Caki2 (cell line): ENCODE data around the gene KCNJ12. TPM values are rescaled to one million over a fixed set of nuclear protein-coding genes. Genes with fewer than 3 reads are reported as not detected.
A peak's percentile ranks its signal among the peaks of the same experiment; 100 is the strongest.
"Not testable (repeated sequence)": the region's sequence is repeated elsewhere in the genome, so short reads cannot be mapped to it uniquely, and the experiment has no call there.

Experiments
- DNase-seq: peaks from one replicate; pipeline ENCODE4 v3.0.0-alpha.2; 2015; ENCODE audit warnings: low read depth
- in situ Hi-C: cut with HindIII; loops from 2 replicates; pipeline ENCODE4 v1.10.0; 2016; ENCODE audit warnings: low sequenced_read_pairs, low pct_unique_long_range_greater_than_20kb, mixed read lengths
- total RNA-seq: library from RNA; depleted of rRNA; stranded (reverse); fragments of >200 nt; shearing (Covaris generic); gene quantifications from 2 replicates; pipeline ENCODE4 v1.2.3, GENCODE V29; 2014; ENCODE audit warnings: low replicate concordance

The KCNJ12 gene
- total RNA-seq, 1 experiment from 2014 or later = 0.07 TPM

DNA sequence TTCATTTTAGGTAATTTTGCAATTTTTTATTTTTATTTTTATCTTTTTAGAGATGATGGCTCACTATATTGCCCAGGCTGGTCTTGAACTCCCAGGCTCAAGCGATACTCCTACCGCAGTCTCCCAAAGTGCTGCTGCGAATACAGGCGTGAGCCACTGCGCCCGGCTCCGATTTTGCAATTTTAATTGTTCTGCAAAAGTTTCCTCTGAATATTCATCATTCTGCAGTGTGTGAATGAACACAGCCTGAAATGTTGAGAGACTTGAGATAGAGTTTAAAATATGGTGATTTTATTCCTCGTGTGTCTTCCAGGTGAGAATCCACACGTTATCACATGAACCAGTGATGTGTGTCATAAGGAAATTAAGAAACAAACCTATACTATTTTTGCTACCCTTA lies 75.8 kb downstream of the KCNJ12 start:
- no peak for DNase-seq
- in situ Hi-C loops = no loop called here

DNA sequence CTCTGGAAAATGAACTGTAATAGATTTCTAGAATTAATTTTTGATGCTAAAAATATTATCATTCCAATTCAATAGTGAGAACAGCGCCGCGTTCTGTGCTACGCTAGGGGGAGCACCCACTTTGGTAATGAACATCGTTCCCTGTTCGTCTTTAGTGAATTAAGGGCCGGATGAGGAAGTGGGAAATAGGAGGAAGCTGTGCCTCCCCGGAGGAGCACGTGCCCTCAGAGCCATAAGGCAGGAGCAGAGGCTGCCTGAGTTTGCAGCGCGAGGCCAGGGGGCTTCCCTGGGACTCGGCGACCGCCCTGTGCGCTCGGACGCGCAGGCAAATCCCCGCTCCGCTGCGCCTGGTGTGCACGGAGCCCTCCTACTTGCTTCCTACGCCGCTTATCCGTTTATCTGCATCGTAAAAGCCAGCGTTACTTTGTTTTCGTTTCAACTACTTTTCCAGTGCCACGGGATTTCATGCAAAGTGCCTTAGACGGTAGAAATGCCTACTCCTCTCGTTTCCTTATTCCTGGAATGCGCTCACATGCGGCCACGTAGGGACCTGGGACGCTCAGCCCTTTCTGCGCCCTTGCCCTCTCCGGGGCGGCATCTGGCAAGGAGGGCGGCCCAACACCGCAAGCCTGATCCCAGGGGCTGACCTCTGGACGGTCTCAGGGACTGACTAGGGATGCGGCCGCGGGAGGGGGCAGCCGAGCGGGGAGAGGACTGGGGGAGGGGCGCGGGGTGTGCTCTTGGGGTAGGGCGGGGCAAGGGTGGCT lies 76.4 kb downstream of the KCNJ12 start:
- in situ Hi-C loops = no loop called here
- DNase-seq = no peak

DNA sequence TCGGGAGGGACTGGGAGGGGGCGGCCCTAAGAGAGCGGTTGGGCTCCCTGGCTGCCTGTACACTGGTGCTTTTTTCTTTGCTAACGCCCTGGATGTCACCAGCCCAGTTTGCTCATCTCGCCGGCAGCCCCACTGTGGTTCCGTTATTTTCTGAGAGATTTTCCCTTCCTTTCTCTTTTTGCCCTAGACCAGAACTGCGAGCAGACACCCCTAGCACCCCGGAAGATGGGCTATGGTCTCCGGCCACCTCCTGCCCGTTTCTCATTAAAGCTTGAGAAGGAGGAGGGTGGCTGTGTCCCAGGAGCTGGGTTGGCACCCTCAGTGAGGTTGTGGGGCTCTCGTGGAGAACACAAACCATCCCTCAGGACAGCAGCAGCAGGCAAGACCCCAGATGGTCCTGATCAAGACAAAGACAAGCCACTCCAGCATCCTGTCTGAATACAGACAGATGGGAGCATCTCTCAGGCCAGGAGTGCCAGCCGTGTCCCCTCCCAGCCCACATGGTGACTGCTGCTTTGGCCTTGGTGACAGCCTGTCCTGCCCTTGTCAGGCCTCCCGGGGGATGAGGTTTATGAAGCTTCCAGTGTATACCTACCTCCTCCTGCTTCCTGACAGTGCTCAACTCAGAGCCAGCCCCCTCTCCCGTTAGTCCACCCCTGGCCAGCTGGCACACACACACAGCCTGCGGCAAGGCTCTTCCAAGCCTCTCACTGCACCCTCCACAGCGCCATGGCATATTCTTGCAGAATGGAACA lies 77.2 kb downstream of the KCNJ12 start:
- no peak for DNase-seq
- in situ Hi-C loops = no loop called here

DNA sequence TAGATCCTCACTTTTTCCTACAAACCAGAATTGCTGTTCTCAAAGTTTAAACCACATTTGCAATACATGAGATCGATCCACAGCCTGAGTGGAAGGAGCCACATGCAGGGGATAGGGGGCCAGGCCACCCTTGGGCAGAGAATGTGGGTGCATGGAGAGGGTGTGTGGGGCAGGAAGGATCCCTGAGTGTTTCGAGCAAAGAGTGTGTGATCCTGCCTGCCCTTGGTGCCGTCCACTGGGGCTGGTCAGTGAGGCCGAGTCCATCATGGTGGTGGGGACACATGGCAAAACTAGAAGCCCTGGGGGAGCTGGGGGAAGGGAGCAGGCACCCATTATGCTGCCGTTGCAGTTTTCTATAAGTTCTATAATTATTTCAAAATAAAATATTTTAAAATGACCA lies 77.8 kb downstream of the KCNJ12 start:
- DNase-seq, in situ Hi-C loops: not testable (repeated sequence)

DNA sequence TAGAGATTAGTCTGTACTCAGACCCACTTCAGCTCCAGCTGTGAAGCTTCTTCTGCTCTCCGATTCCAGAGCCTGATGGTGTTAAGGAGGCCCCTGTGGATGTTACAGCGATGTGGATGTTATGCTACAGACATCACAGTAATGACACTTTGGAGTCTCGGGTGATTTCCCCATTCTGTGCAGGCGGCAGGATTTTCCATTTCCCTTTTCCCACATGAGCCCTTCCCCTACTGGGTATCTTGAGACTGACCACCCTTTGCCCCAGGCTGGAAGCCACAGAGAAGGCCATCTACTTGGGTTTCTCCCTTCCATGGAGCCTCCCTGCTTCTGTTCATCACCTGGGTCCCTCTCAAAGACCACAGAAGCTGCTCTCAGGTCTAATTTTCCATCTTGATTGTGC lies 78.3 kb downstream of the KCNJ12 start:
- no peak for DNase-seq
- in situ Hi-C loops = no loop called here

DNA sequence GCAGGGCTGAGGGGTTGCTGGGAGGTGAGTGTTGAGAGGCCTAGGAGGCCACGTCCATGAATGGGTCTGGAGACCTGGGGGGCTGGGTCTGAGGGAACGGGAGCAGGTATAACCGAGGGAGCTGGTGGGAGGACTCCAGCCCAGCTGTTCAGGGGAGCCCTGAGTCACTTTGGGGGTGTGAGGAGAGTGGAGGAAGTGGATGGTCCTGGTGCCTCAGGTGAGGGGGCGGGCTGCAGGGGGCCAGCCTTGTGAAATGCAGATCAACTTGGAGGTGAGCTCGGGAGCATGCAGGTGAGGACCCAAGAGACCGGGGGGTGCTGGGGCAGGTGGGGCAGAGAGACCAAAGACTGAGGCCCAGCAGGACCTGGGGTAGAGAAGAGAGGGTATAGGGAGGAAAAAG lies 79.6 kb downstream of the KCNJ12 start:
- no peak for DNase-seq
- in situ Hi-C loops = no loop called here

DNA sequence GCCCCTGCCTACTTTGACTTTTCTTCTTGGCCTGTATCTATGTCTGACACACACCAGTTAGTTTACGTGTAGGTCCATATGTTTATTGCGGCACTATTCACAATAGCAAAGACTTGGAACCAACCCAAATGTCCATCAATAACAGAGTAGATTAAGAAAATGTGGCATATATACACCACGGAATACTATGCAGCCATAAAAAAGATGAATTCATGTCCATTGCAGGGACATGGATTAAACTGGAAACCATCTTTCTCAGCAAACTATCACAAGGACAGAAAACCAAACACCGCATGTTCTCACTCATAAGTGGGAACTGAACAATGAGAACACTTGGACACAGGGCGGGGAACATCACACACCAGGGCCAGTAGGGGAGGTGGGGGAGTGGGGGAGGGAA lies 80.3 kb downstream of the KCNJ12 start:
- in situ Hi-C loops = not testable (repeated sequence)

DNA sequence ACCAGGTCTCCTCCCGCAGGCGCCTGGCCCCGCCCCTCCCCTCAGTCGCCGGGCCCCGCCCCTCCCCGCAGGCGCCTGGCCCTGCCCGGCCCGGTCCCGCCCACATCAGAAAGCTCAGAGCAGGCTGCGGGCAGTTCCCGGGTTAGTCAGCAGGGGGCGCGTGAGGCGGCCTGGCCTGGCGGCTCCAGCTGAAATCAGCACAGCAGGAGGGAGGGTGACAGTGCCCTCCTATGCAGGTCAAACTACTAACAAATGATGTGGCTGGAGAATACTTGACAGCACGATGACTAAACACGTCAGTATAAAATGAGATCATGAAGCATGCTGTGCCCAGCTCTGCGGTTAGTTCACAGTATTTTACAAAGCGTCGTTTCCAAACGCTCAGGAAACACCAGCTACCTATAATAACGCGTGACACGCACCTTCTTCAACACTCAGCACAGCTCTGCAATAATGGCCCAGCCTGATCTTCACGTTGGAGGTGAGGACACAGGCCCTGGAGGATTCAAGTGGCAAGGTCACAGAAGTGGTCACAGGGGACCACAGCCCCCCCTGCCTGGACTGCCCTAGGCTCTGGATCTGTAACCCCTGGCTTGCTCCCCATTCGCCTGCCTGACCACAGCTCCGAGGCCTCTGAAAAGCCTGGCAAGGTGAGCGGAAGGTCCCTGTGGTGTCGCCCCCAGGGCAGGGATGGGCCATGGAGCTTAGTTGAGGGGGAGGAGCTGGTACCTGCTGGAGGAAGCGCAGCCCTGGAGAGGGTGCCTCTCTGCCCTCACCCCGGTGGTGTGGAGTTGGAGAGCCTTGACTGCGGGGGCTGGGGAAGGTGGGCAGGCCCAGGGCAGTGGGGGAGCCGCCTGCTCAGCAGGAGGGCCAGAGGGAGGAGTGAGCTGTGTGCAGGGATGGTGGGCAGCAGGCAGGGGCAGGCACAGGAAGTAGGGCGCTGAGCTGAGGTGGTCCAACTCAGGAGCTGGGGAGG lies 81.2 kb downstream of the KCNJ12 start:
- DNase-seq = peak; percentile 91
- in situ Hi-C loops = no loop called here

More for the DNA sequence above, 80.3 kb downstream of the KCNJ12 start:
- not testable (repeated sequence) for DNase-seq

DNA sequence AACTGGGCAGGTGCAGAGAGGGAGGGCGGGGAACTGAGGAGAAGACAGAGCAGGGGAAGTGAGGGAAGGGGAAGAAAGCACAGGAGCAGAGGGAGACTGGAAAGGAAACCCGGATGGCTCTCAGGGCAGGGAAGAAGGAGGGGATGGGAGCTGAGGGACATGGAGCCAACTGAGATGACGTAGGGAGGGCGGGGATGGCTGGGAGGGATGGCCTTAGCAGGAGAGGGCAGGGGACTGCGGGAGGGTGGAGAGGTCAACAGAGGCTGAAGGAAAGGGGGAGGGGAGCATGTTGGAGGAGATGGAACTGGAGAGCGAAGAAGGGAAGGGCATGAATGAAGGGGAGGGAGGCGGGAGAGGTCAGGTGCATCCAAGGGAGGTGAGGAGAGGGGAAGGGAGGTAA lies 81.9 kb downstream of the KCNJ12 start:
- no peak for DNase-seq
- in situ Hi-C loops = no loop called here

DNA sequence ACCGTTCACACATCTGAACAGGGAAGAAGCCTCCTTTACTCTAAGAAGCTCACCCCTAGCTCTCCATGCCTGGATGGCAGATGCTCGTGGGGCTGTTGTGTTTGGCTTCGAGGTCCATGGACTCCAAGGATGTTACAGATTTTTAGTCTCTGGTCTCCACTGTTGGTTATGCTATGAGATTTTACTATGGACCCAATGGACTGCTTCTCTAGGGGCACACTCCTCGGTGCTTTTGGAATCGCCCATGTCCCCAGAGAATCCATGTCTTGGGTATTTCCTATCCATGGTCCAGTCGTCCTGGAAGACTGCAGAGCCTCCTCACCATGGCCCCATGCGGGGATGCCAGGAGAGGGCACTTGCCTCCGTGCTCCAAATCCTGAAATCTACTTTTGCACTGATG lies 83.4 kb downstream of the KCNJ12 start:
- no peak for DNase-seq
- in situ Hi-C loops = no loop called here

DNA sequence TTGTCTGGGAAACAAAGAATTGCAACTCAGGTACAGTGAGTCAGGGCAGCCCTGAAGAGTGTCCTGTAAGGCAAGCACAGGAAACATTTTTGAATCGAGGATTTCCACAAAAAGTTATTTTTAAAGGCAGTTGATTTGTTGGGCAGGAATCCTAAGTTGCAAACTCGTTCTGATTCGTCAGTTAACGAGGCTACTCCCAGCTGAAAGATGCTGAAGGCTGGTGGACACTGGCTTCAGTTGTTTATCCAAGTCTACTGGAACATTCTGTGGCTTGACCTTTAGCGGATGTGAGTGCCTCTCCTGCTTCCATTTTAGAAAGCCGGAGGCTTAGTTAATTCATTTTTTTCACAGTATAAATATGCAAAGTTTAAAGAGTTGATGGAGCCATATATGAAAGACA lies 84.2 kb downstream of the KCNJ12 start:
- in situ Hi-C loops = no loop called here
- DNase-seq = no peak

DNA sequence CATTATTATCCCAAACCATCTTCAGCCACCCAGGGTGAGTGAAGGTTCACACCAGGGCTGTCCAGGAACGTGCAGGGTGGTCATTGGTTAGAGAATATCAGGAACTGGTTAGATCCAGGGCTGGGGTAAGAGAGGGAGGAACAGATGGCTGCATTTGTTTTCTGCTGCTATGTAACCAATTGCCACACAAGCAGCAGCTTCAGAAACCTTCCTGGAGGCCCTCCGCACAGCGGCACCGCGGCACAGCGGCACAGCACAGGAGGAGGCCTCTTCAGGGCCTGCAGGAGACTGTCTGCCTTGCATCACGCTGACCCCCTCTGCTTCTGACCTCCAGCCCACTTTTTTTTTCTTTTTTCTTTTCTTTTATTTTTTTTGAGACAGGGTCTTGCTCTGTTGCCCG lies 86.1 kb downstream of the KCNJ12 start:
- no peak for DNase-seq
- in situ Hi-C loops = no loop called here

DNA sequence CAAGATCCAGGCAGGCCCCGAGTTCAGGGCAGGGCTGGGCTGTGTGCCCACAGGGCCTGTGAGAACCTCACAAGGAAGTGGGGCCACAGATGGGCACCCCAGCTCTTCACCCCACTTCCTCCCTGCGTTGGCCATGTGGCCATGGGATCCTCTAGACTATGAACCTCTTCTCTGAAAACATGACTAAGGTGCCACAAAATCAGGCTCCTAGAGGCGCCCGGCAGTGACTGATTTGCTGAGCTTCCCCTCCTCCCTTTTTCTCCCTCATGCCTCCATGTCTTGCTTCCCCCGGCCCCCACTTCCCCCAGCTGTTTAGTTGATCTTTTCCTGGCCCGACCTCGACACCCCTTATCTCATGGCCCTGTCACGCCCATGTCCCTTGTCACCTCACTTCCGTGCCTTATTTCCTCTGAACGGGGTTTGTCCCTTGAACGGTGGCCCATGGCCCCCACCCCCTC lies 87.1 kb downstream of the KCNJ12 start:
- in situ Hi-C loops = no loop called here
- no peak for DNase-seq

DNA sequence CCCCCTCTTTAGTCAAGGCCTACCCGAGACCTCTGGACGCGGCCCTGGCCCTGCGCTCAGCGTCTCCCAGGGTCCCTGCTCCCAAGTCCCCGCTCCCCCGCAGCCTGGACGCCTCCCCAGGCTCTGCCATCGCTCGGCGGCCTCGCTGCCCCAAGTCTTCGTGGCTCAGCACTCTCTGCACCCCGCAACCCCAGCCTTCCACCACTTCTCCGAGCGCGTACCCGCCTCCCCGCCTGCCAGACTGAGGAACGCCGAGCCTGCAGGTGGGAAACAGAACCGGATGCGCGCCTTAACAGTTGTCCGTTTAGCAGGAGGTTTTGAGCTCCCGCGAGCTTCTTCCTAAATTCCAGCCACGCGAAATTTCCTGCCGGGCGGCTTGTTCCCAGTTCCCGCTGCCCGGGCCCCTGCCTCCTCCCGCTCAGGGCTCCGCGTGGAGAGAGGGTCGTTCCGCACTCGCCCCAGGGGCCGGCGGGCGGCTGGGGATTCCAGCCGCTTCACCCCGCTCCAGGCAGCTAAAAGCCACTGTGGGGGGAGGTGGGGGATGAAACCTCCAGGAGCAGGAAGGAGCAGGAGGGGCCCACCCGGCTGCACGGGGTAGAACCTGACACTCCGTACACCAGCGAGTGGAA lies 87.7 kb downstream of the KCNJ12 start:
- in situ Hi-C loops = no loop called here
- no peak for DNase-seq

DNA sequence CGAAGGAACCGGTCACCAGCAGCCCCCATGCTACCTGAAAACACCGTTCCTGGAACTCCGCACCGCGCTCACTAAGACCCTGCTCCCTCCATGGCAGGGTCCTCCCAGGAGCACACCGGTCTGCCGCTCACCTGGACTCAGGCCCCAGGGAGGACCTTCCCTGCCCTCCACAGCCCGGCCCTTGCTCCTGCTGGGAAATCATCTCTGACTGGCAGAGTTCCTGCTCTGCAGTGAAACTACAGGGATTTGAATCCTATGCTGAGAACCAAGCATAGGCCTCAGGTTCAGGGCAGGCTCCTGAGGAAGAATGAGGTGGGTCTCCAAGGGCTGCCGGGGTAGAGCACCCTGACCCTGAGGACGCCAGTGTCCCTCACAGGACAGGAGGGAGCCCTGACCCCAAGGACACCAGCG lies 88.5 kb downstream of the KCNJ12 start:
- in situ Hi-C loops = no loop called here

DNA sequence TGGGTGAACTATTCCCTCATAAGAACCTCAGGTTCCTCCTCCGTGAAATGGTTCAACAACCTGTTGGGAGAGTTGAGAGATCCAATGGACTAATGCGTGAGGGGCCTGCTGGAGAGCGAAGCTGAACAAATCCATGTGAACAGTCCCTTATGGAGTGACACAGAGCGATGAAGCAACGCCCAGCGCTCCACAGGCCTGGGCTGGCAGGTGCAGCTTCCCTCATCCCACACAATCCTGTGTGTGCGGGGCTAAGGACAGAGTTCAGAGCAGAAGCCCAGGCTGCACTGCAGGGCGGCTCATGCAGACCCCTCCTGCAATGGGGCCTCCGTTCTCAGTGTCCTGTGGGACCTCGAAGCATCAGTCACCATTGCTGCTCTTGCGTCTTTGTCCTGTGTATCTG lies 90.4 kb downstream of the KCNJ12 start:
- in situ Hi-C loops = no loop called here
- no peak for DNase-seq

More for the DNA sequence above, 88.5 kb downstream of the KCNJ12 start:
- no peak for DNase-seq

DNA sequence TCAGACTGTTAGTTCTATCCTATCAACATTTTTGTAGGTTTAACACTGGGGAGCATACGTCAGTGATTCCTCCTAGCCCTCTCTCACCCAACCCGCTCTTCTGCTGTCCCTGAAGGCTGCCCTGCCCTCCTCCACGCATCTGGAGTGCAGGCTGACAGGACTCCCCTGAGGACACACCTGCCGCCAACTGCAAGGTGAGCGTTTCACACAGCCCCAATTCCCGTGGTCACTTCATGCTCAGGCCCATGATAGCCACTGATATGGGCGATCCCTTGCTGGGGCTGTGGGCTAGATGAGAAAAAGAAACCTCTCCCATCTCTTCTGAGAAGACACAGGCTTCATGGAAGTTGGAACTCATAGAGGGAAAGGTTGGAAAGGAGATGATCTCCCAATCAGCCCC lies 91.0 kb downstream of the KCNJ12 start:
- DNase-seq = no peak
- in situ Hi-C loops = no loop called here
